Bronchial epithelial cell (primary cell): ENCODE measurements around the gene NRP2. TPM values are rescaled to one million over a fixed set of nuclear protein-coding genes. Genes with fewer than 3 reads are reported as not detected.

Experiments used
- DNase-seq: peaks from one replicate; pipeline ENCODE4 v3.0.0-alpha.2; 2010; ENCODE audit warnings: low read depth
- FAIRE-seq: peaks from 2 replicates; lab custom pipeline; 2011; peaks lifted over from hg19 to GRCh38; lab: Jason Lieb, UNC
- H3K27me3 ChIP-seq: 2 replicates; pipeline ENCODE4 v1.5.1; 2011; ENCODE audit warnings: low read length; ENCODE audit not compliant: control insufficient read depth, insufficient read depth
- H3K36me3 ChIP-seq: 2 replicates; pipeline ENCODE4 v1.5.1; 2011; ENCODE audit warnings: low read length; ENCODE audit not compliant: control insufficient read depth, insufficient read depth
- H3K4me3 ChIP-seq: 2 replicates; pipeline ENCODE4 v1.5.1; 2011; ENCODE audit warnings: mild to moderate bottlenecking, low read depth, low read length, control low read depth
- total RNA-seq: library from RNA; depleted of rRNA; stranded (reverse); fragments of >200 nt; gene quantifications from 2 replicates; pipeline ENCODE4 v1.2.1, GENCODE V29; 2014
- TF ChIP-seq, protein P1 (sequence below): IDR thresholded peaks from 2 replicates; pipeline ENCODE4 v1.5.1; 2011; ENCODE audit warnings: mild to moderate bottlenecking, moderate library complexity, low read length, control low read depth, inconsistent platforms; ENCODE audit not compliant: insufficient read depth, severe bottlenecking

The NRP2 gene
- total RNA-seq, 1 donor from 2014 or later = 21.3 TPM

DNA sequence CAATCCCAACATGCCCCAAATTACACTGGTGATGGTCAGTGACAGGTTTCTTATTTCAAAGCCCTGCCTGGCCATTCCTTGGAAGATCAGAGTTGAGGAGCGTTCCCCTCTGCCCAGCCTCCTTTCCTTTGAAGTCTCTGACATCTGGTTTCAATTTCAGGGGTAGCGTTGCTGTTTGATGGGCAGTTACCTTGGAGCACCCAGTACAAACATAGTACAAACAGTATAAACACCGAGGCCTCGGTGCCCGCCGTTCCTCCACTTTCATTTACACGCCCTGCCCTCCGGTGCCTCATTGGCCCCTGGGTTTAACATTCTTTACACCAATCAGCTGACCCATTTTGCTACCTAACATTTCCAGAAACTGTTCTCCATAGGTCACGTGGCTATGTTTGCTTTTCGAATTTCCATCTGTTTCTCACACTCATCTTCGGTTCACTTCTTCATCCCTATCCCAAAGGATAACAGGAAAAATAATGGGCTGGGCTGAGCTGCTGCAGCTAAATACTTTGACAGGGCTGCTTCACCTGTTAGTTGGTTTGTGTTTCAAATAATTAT, 65.6 kb downstream of the NRP2 start:
- no peak for DNase-seq
- Histone ChIP-seq H3K36me3 (peaks cover 1% of the 10 kb centered on the region), H3K27me3 (no peaks in the 10 kb centered on the region), H3K4me3 (no peak overlapping the region)
- FAIRE-seq = peak; percentile 66
- TF ChIP-seq, protein P1, sequence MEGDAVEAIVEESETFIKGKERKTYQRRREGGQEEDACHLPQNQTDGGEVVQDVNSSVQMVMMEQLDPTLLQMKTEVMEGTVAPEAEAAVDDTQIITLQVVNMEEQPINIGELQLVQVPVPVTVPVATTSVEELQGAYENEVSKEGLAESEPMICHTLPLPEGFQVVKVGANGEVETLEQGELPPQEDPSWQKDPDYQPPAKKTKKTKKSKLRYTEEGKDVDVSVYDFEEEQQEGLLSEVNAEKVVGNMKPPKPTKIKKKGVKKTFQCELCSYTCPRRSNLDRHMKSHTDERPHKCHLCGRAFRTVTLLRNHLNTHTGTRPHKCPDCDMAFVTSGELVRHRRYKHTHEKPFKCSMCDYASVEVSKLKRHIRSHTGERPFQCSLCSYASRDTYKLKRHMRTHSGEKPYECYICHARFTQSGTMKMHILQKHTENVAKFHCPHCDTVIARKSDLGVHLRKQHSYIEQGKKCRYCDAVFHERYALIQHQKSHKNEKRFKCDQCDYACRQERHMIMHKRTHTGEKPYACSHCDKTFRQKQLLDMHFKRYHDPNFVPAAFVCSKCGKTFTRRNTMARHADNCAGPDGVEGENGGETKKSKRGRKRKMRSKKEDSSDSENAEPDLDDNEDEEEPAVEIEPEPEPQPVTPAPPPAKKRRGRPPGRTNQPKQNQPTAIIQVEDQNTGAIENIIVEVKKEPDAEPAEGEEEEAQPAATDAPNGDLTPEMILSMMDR = no peak

- TF ChIP-seq, protein P1 = no peak
- Histone ChIP-seq H3K4me3 (no peak overlapping the region), H3K27me3 (no peaks in the 10 kb centered on the region), H3K36me3 (no peaks in the 10 kb centered on the region)
- FAIRE-seq = peak; percentile 98
- DNase-seq = peak; percentile 98
These were observed 66.3 kb downstream of the NRP2 start for GRCh38 chr2:205748639-205749038.

GRCh38 chr2:205749078-205749477, 66.8 kb downstream of the NRP2 start:
- no peaks in the 10 kb centered on the region for H3K36me3 ChIP-seq
- H3K27me3 ChIP-seq = no peaks in the 10 kb centered on the region
- no peak for DNase-seq
- TF ChIP-seq, protein P1 = no peak
- FAIRE-seq = no peak
- no peak overlapping the region for H3K4me3 ChIP-seq

DNA sequence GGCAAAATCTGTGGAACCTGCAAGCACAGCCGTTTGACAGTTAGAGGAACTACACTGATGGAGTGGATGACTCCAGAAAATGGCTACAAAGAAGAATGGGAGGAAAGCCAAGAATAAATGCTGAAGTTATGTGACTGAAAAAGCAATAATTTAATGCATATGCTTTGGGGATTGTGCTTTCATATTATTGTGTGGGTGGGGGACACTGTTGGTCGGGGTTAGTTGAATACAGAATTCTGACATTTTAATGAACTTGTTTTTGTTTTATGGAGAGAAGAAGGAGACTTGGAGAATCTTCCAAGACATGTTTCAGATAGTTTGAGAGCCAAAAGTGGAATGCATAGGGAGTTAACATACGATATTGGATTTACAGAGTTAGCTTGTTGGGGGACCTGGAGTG, 68.5 kb downstream of the NRP2 start:
- FAIRE-seq = no peak
- Histone ChIP-seq H3K27me3 (no peaks in the 10 kb centered on the region), H3K36me3 (no peaks in the 10 kb centered on the region), H3K4me3 (no peak overlapping the region)
- DNase-seq = no peak
- TF ChIP-seq, protein P1 = no peak

- Histone ChIP-seq H3K4me3 (no peak overlapping the region), H3K36me3 (no peaks in the 10 kb centered on the region), H3K27me3 (no peaks in the 10 kb centered on the region)
- TF ChIP-seq, protein P1 = no peak
- FAIRE-seq (no peak), DNase-seq (peak; percentile 60)
These were observed 69.3 kb downstream of the NRP2 start for GRCh38 chr2:205751569-205752031.
